Measurements from ENCODE around the gene RGS10.
"Not testable (repeated sequence)": the region's sequence is repeated elsewhere in the genome, so short reads cannot be mapped to it uniquely, and the experiment has no call there.

The RGS10 gene

DNA sequence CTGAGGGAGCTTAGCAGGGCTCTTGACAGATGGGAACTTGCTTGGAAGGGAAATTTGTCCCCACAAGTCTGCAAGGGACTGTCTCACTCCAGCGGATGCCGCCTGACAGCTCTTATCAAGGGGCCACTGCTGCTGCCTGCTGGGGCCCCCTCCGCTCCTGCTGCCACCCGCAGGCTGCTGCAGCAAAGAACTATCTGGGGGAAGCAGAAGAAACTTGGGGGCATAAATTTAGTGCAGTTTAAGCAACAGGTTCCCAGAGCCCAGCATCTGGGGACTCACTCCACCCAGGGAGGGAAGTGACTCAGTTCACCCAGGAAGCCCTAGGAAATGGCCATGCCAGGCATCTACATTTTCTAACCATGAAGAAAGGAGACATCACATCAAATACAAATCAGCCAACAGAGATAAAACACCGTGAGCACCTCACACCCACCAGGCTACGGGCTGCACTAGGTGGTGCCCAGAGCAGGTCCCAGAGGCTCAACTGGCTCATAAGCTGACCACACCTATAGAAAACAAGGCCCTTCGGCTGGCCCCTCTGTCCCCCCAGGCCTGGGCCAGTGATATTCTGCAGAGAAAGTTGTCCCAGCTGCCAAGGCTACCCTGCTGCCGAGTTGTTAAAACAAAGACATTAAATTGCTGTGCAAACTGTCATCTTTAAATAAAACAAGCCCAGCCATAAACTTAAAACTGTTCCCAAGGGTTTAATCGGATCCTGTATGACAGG, 3.7 kb downstream of the RGS10 start:
- peak; percentile 35 for DNase-seq

DNA sequence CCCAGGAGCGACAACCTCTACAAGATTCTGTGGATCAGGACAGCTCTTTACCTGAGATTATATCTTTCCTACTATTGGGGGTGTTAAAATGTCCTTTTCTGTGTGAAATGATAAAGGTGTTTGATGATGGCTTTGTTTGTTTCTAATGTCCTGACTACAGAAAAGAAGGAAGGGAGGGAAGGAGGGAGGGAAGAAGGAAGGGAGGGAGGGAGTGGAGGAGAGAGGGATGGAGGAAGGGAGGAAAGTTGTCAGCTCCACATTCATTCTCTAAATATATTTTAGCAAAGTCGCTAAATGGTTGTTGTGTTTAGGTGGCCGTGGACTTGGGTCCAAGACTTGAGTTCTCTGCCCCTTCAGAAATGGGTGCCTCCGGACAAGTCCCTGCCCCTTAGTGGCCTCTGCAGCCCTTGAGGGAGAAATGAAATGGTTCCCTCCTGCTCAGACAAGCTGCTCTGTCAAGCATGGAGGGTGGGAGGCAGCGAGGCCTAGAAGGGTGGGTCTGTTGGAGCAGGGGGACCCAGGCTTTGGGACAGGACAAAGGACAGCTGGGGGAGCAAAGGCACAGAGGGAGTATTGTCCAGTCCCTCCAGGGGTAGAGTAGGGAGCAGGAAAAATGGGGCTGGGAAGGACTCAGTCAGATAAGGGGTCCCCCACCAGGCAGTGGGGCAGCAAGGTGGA, 4.4 kb downstream of the RGS10 start:
- no peak for DNase-seq

GRCh38 chr10:119536508-119537025, 6.0 kb downstream of the RGS10 start:
- DNase-seq, result no peak

DNA sequence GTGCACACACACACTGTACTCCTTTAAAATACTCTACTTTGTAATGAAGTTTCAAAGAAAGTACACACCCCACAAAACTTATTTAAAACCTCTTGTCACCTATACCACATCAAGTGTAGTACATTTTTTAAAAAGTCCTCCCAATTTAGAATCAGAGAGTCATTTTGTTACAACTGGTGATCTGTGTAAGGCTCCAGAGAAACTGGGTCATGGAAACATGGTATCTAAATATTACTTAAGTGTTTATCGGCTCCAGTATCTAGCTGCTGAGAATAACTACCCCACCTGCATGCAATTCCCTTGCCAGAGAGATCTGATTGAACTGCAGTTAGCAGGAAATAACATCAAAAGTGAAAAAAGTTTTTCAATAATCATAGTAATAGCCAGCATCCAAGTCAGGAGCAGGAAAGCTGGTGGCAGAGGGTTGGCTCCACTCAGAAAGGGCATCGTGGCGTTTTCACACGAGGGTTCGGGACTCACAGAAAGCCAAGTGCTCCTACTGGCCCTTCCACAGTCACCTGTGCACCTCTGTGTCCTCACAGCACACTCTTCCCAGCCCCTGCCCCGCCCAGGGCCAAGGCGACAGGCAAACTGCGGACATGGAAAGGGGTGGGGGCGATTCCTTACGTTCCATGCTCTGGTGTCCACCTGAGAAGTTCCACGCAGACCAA, 6.5 kb downstream of the RGS10 start:
- DNase-seq, result no peak

- no peak for DNase-seq
Measured at GRCh38 chr10:119535305-119535704, 7.2 kb downstream of the RGS10 start.

GRCh38 chr10:119533473-119533872, 9.0 kb downstream of the RGS10 start:
- no peak for DNase-seq

DNA sequence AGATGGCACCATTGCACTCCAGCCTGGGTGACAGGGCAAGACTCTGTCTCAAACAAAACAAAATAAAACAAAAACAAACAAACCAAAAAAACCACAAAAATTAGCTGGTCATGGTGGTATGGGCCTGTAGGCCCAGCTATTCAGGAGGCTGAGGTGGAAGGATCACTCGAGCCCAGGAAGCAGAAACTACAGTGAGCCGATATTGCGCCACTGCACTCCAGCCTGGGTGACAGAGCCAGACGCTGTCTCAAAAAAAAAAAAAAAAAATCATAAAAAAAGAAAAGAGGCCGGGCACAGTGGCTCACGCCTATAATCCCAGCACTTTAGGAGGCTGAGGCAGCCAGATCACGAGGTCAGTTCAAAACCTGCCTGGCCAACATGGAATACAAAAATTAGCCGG, 9.7 kb downstream of the RGS10 start:
- not testable (repeated sequence) for DNase-seq

- not testable (repeated sequence) for DNase-seq
Measured at GRCh38 chr10:119532251-119532650, 10.3 kb downstream of the RGS10 start.

- DNase-seq, result no peak
Measured at GRCh38 chr10:119531067-119531466, 11.5 kb downstream of the RGS10 start.

GRCh38 chr10:119528663-119529237, 13.8 kb downstream of the RGS10 start:
- DNase-seq, result not testable (repeated sequence)

GRCh38 chr10:119526621-119527592, 15.6 kb downstream of the RGS10 start:
- no peak for DNase-seq

DNA sequence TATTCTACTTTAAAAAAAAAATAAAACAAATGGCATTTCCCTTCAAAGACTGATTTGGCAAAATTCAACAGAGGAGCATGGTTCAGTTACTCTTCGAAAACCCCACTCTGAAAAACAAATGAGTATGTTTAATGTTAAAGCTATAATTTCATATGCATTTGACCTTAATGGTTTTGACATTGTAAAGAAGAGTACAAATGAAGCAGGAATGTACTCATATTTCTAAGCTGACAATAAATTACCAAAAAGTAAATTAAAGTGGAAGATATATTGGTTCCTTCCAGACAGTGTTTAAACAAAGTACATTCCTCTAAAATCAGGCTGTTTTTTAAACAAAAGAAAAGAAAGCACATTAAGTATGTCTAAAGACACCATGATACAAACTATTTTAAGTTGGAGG, 16.4 kb downstream of the RGS10 start:
- DNase-seq, result no peak

- DNase-seq, result no peak
Measured at GRCh38 chr10:119525116-119525515, 17.4 kb downstream of the RGS10 start.

DNA sequence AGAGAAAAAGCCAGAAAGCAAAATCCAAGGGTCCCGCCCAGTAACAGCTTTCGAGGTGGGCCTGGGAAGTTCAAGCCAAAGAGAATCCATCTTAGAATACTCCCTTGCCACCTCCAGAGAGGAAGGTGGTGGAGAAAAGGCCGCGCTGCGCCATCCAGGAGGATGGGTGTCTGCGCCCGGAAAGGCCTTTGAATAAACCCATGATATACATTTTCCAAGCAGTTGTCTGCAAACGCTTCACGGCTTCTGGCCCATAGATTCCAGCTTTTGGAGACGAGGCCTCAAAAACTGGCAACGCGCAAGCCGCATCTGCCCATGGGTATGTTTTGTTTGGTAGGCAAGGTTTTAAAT, 17.8 kb downstream of the RGS10 start:
- no peak for DNase-seq

DNA sequence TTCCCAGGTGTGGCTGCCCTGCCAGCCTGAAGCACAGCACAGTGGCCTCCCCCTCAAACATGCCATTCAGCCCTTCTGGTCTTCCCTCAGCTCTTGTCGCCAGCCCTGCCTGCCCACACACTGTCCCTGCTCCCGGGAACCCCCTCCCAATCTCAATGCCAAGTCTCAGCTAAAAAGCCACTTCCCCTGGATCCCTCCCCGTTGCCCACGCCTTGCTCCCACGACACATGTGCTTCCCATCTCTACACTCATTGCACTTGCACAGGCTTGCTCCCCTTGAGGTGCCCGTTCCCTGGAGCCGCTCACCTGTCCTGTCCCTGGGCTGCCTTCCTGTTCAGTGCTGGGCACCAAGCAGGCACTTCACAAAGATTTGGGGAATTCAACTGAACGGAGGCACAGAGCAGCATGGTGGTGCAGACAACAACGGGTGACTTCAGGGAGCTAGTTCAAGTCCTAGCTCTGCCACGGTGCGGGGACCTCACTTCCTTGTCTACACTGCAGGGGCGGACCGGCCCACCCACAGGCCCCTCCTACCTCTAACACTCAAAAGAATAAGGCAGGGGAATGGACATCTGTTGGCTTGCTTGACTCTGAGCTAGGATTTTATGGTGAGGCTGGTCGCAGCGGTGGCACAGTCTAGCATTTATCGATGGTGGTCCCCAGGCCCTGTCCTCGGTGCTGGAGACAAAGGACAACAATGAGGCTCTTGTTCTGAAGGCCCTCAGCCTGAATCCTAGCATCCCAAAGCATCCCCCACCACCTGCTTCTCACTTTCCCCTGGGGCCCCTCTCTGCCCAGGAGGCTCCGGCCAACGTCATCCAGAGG, 18.4 kb downstream of the RGS10 start:
- no peak for DNase-seq

GRCh38 chr10:119522747-119523426, 19.6 kb downstream of the RGS10 start:
- DNase-seq, result no peak

- no peak for DNase-seq
Measured at GRCh38 chr10:119521443-119522204, 20.9 kb downstream of the RGS10 start.

DNA sequence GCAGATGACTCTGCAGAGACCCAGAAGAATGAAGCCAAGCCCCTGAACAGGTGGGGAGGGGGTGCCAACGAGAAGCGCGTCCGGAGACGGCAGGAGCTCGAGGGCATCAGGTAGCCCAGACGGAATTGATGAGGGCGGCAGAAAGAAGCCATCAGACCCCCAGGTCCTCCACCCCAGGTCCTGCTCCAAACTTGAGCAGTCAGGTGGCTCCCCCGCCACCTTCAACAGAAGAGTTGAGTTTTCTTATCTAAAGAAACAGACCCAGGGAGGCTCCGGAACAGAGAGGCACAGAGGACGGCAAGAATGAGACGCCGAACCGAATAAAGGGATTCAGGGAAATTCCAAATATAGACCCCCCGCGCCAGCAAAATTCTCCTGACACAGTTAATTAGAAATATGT, 22.2 kb downstream of the RGS10 start:
- DNase-seq, result no peak

DNA sequence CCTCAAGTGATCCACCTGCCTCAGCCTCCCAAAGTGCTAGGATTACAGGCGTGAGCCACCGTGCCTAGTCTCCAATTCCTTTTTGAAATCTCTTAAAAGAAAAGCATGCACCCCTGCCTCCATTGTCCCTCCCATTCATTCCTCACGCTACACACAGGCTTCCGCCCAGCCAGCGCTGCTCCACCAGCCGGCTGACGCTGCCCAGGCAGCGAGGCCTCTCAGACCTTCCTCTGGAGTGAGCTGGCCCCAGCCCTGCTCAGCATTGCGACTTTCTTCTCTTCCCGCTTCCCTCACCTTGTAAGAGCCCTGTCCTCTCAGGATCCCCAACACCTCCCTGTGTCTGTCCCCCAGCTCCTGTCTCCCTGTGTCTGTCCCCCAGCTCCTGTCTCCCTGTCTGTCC, 23.6 kb downstream of the RGS10 start:
- no peak for DNase-seq

GRCh38 chr10:119518176-119518575, 24.3 kb downstream of the RGS10 start:
- DNase-seq, result no peak
